Choroid plexus epithelial cell (primary cell): Measurements from ENCODE around the gene LDB2.

ENCODE experiments used
- DNase-seq: peaks from one replicate; pipeline ENCODE4 v3.0.0-alpha.2; 2010; ENCODE audit warnings: low read depth
- H3K4me3 ChIP-seq: 2 replicates; pipeline ENCODE4 v1.5.1; 2011; ENCODE audit warnings: low read depth, mild to moderate bottlenecking, control low read depth, low read length, moderate library complexity
- TF ChIP-seq, protein P1 (sequence below): conservative IDR thresholded peaks from 2 replicates; pipeline ENCODE4 v1.5.1; 2011; ENCODE audit warnings: low read depth, mild to moderate bottlenecking, control low read depth, inconsistent platforms, low read length, moderate library complexity

The LDB2 gene

GRCh38 chr4:16820329-16820728 is 78.1 kb downstream of the LDB2 start:
- DNase-seq, result no peak
- H3K4me3 ChIP-seq, result no peak overlapping the region
- TF ChIP-seq, protein P1, sequence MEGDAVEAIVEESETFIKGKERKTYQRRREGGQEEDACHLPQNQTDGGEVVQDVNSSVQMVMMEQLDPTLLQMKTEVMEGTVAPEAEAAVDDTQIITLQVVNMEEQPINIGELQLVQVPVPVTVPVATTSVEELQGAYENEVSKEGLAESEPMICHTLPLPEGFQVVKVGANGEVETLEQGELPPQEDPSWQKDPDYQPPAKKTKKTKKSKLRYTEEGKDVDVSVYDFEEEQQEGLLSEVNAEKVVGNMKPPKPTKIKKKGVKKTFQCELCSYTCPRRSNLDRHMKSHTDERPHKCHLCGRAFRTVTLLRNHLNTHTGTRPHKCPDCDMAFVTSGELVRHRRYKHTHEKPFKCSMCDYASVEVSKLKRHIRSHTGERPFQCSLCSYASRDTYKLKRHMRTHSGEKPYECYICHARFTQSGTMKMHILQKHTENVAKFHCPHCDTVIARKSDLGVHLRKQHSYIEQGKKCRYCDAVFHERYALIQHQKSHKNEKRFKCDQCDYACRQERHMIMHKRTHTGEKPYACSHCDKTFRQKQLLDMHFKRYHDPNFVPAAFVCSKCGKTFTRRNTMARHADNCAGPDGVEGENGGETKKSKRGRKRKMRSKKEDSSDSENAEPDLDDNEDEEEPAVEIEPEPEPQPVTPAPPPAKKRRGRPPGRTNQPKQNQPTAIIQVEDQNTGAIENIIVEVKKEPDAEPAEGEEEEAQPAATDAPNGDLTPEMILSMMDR, result no peak

GRCh38 chr4:16819652-16820051 is 78.8 kb downstream of the LDB2 start:
- DNase-seq, result no peak
- TF ChIP-seq, protein P1, result no peak

DNA sequence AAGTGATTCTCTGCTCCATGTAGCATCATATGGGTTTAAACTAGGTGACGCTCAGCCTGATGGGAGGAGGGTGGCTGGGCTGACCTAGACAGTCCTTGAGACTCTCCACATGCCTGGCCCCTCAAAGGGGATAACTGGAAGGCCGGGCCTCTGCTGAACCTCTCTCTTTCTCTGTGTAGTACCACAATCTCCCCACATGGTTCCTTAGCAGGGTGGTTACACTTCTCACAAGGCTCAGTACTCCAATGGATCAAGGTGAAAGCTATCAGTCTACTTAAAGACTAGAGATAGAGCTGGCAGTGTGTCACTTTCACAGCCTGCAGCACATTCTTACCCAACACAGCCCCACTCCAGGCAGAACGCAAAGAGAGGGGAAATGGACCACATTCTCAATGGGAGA is 80.4 kb downstream of the LDB2 start:
- TF ChIP-seq, protein P1, result no peak
- no peak for DNase-seq
- no peak overlapping the region for H3K4me3 ChIP-seq

More at GRCh38 chr4:16819652-16820051, 78.8 kb downstream of the LDB2 start:
- H3K4me3 ChIP-seq, result no peak overlapping the region

DNA sequence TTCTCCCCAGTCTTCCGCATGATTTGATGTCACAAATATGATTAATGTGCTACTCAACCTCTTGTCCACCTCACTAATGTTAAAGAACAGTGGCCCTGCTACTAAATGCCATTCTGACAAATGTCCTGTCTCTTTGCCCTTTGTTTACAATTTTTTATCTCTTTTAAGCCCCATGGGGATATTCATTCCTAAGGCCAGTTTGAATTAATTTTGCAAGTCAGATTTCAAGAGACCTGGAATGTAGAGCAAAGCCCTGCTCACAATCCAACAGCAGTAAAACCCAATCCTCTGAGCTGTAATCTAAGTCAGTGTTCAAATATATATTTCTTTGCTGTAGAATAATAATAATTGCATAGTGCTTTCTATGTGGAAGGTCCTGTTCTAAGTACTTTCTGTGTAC is 81.2 kb downstream of the LDB2 start:
- H3K4me3 ChIP-seq, result no peak overlapping the region
- TF ChIP-seq, protein P1, result no peak
- DNase-seq, result no peak

DNA sequence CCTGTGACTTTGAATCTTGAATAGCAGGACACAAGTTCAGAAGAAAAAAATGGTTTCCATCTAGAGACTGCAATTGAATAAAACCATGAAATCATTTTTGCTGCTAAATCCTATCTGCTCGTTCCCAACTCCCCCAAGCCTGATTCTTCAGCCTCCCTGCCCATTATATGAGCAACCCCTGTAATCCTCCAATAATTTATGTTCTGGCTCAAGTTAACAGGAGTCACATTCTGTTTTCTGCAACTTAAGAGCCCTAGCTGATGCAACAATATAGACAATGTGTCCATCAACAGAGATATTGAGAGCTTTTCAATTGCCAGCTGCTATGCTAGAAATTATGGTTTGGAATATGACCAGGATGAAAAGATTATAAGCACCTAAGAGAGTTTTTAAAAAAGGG is 84.1 kb downstream of the LDB2 start:
- TF ChIP-seq, protein P1, result no peak
- H3K4me3 ChIP-seq, result no peak overlapping the region
- DNase-seq, result no peak

GRCh38 chr4:16812041-16812440 is 86.4 kb downstream of the LDB2 start:
- DNase-seq, result no peak
- no peak overlapping the region for H3K4me3 ChIP-seq
- TF ChIP-seq, protein P1, result no peak

GRCh38 chr4:16809943-16810342 is 88.5 kb downstream of the LDB2 start:
- H3K4me3 ChIP-seq, result no peak overlapping the region

More at GRCh38 chr4:16809943-16810342, 88.5 kb downstream of the LDB2 start:
- TF ChIP-seq, protein P1, result no peak
- DNase-seq, result no peak
